Endometrium (tissue), 2 donors: ENCODE results near the gene BBC3.
"Not testable (repeated sequence)": the region's sequence is repeated elsewhere in the genome, so short reads cannot be mapped to it uniquely, and the experiment has no call there.

Experiments used
- FAIRE-seq: peaks from 2 replicates; lab custom pipeline; 2012; peaks lifted over from hg19 to GRCh38; lab: Jason Lieb, UNC
- donor health status: control.
- donor health status: control.

Gene BBC3

GRCh38 chr19:47230921-47231214, at the start of gene BBC3:
Gene BBC3 (minus strand): TSS chr19:47231199. CDS start chr19:47228431, 2,768 bp downstream.
- no peak for FAIRE-seq

GRCh38 chr19:47280183-47280797, 49.3 kb upstream of the BBC3 start:
- FAIRE-seq, result no peak

DNA sequence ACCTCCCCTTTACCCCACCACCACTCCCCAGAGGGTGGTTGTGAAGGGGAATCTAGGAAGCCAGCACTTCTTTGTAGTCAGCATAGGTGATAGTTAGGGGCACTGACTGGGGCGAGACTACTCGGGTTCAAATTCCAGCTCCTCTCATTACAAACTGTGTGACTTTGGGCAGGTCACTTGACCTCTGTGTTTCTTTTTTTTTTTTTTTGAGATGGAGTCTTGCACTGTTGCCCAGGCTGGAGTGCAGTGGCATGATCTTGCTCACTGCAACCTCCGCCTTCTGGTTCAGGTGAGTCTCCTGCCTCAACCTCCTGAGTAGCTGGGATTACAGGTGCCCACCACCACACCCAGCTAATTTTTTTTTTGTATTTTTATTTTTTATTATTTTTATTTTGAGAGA, 45.5 kb upstream of the BBC3 start:
- FAIRE-seq, result not testable (repeated sequence)

DNA sequence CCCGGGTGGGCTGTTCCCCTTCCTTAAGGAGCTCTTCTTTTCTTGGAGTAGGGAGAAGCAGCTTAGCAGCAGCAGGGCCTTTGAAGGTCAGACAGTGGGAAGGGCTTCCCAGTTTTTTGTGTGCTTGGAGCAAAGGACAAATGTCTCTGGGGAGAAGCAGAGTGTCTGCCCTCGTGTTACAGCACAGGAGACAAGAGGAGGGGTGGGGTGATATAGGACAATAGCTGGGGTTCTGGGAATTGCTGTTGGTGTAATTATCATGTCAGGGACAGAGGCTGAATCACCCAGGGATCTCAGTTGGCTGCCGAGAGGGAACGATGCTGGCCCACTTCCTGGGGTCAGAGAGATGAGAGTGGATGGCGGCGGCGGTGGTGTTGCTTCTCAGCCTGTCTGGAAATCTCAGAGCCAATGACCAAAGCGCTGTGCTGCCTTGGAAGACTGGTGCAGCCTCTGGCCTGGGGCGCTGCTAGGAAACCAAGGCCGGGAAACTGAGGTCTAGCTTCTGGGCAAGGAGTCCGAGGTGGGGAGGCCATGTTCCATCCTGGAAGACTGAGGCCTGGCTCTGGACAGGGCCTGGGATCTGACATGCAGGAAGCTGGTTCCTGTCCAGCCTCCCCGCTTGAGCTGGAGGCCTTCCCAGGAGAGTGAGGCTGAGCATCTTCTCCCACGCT, 44.9 kb upstream of the BBC3 start:
- no peak for FAIRE-seq

DNA sequence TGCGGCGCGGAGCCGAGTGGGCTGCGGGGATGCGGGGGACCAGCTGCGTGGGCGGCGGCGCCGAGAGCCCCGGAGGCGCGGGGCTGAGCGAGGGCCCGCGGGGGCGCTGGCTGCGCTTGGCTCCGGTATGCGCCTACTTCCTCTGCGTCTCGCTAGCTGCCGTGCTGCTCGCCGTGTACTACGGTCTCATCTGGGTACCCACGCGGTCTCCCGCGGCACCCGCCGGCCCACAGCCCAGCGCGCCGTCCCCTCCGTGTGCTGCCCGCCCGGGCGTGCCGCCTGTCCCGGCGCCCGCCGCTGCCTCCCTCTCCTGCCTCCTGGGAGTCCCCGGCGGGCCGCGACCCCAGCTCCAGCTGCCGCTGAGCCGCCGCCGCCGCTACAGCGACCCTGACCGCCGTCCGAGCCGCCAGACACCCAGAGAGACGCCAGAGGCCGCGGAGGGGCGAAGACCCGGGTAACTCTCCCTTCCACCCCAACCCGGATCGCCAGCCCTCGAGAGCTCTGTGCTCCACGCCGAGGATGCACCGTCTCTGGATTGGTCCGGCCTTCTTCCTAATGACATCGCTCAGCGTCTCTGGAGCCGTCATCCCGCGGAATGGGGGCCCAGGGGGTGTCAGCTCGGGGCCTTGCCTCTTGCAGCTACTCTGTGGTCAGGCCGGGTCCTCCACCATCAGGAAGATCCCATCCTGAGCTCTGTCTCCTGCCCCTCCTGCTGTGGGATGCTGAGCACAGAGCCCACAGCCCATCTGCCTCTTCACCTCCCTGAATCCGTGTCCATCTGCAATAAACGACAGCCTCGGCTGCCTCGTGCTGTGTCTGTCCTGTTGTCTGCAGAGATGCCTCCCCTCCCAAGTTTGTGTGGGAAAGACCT, 44.1 kb upstream of the BBC3 start:
- FAIRE-seq, result no peak

GRCh38 chr19:47274071-47274890, 43.3 kb upstream of the BBC3 start, which contains the start of gene INAFM1:
Gene INAFM1 (plus strand): TSS chr19:47274885. CDS start chr19:47274920, 35 bp downstream.
- FAIRE-seq, result no peak

GRCh38 chr19:47273313-47274070, 42.5 kb upstream of the BBC3 start:
- no peak for FAIRE-seq

DNA sequence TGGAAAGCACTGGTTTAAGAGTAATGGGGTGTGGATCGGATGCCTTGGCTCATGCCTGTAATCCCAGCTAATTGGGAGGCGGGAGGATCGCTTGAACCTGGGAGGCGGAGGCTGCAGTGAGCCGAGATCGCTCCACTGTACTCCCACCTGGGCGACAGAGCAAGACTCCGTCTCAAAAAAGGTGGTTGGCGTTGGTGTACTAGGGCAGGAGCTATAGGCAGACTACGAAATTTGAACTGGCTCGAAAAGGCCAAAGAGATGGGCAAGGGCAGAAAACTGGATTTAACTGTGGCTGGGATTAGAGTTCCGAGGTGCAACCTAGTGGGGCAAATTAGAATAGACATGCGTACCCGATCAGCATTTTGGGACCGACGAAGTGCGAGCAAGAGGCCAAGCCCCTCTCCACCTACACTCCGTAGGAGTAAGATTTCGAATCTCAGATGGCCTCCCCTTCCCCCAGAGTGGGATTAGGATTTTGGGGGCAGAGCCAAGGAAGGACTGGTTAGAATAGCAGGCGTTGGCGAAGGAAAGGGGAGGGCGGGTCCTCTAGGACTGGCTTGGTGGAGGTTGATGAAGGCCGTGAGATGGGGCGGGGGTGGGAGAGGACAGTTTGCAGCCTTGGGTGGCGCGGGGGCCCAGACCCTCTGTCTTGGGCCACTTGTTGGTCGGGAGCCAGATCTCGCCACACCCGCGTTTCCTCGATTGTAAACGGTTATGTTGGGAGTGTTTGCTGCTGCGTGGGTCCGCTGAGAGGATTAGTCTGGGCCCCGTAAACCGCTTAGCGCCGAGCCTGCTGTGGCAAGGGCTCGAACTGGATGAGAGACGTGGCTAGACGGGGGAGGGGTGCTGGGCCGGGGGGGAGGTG, 41.7 kb upstream of the BBC3 start:
- no peak for FAIRE-seq

DNA sequence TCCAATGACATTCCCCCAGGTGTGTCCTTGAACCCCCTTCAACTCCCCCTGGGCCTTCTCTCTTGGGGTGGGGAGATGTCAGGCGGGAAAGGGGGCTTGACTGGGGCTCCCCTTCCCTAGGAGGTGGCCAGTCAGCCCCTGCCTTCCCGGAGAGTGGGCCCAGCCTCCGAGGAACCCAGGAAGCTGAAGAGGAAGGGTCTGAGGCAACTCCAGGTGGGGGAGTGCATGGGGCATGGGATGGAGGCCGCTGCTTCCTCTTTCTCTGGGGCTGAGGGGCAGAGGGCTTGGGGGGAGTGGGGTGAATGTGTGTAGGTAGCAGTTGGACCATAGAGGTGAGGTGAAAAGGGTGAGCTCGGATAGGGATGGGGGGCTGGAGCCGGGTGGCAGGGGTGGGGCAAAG, 41.0 kb upstream of the BBC3 start:
- no peak for FAIRE-seq

DNA sequence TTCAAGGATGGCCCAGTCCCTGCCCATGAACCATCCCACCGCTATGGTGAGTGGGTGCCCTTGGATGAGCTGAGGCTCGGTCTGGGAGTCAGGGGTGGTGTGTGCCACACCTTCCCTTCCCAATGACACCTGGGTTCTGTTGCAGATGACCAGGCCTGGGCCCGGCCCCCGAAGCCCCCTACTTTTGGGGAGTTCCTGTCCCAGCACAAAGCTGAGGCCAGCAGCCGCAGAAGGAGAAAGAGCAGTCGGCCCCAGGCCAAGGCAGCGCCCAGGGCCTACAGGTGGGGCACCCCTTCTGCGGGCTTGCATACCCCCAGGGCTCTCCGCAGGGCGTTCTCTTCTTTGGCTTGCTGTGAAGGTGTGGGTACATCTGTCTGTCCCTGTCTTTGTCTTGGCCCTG, 39.4 kb upstream of the BBC3 start:
- no peak for FAIRE-seq

GRCh38 chr19:47269596-47269995, 38.6 kb upstream of the BBC3 start:
- FAIRE-seq, result no peak

DNA sequence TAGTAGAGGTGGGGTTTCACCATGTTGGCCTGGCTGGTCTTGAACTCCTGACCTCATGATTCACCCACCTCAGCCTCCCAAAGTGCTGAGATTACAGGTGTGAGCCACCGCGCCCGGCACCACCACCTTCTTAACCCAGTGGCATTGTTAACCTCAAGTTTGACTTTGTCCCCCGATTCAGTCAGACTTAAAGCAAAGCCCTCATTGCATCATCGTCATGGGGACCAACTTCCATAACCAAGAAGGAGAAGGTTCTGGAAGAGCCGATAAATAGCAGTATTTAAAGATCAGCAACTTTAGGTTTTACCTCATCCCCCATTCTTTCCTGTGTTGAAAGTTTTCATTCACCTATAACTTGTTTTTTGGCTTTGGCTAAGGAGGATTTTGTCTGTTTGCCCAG, 37.0 kb upstream of the BBC3 start:
- FAIRE-seq, result no peak

DNA sequence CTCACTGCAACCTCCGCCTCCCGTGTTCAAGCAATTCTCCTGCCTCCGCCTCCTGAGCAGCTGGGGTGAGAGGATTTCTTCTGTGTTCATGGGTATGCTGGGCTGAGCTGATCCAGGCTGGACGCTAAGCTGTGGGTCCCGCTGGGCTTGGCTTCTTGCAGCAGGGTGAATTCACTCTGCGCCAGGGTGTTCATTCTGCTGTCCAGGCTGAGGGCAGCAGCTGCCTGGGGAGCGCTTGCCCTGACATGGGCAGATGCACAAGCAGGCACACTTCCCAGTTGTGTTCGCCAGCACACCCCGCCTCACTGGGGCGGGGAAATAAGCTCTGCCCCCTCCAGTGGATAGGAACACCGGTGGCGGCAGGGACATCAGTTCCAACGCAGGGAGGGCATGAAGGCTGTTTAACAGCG, 36.4 kb upstream of the BBC3 start:
- no peak for FAIRE-seq

- FAIRE-seq, result no peak
Measured at GRCh38 chr19:47266401-47266941, 35.5 kb upstream of the BBC3 start.

DNA sequence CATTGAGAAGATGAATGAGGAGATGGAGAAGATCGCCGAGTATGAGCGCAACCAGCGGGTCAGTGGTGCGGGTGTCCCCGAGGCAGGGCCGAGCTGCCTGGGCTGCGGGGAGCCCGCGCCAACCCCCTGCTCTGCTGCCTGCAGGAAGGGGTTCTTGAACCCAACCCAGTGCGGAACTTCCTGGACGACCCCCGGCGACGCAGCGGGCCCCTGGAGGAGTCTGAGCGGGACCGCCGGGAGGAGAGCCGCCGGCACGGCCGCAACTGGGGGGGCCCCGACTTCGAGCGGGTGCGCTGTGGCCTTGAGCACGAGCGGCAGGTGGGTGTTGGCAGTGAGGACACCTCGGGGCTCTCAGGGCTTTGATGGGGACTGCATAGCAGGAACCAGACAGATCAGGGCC, 33.6 kb upstream of the BBC3 start:
- FAIRE-seq, result no peak

GRCh38 chr19:47261946-47262793, 31.2 kb upstream of the BBC3 start:
- FAIRE-seq, result not testable (repeated sequence)

DNA sequence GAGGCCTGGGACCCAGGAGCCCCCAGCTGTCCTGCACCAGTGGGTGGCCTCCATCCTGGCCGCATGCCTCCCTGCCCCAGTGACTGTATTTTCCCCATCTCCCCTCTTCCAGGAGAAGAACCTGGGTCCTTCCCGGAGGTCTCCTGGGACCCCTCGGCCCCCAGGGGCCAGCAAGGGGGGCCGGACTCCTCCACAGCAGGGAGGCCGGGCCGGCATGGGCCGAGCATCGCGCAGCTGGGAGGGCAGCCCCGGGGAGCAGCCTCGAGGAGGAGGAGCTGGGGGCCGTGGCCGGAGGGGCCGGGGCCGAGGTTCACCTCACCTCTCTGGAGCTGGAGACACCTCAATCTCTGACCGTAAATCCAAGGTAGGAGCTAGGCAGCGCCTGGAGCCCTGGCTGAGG, 29.5 kb upstream of the BBC3 start:
- FAIRE-seq, result no peak

GRCh38 chr19:47258895-47259555, 28.0 kb upstream of the BBC3 start:
- FAIRE-seq, result no peak

DNA sequence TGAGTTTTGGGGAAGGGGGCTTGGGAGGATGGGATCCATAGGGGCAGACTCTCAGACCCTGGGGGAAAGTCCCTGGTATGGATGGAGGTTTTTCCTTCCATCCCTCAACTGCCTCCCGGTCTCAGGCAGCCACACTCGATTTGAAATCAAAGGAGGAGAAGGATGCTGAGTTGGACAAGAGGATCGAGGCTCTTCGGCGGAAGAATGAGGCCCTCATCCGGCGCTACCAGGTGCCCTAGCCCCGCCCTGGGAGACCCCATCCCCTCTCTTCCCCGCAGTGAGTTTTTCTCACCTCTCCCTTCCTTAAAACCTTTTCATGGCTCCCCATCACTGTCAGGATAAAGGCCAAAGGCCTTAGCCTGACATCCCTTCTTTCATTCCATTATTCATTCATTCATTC, 27.4 kb upstream of the BBC3 start:
- FAIRE-seq, result no peak
